ENCODE data around the gene SERAC1. TPM values are rescaled to one million over a fixed set of nuclear protein-coding genes. Genes with fewer than 3 reads are reported as not detected.

SERAC1 gene
- total RNA-seq, 3 donors from 2014 or later (not counting 1 experiment from before 2014, with no cell fraction given), result 2.1 to 3.0 (median 2.3) TPM

- intact Hi-C loops (cut with micrococcal nuclease), result no loop called here
- H3K9me3 Mint-ChIP-seq, result no peaks in the 10 kb centered on the region
These were observed 91.5 kb downstream of the SERAC1 start for GRCh38 chr6:158076548-158076947.

GRCh38 chr6:158073776-158074175 lies 94.3 kb downstream of the SERAC1 start:
- no peak overlapping the region for H3K4me3 ChIP-seq (ENCODE audit: low read length)
- H3K9me3 ChIP-seq (ENCODE audit: control insufficient read depth, insufficient read depth, low read length), result no peaks in the 10 kb centered on the region
- ATAC-seq (no peak), DNase-seq (no peak)
- H3K36me3 ChIP-seq (ENCODE audit: control insufficient read depth, insufficient read depth, low read length), result peaks cover 21% of the 10 kb centered on the region
- 91% methylated on average over 3 of the region's 3 CpGs for WGBS (ENCODE audit: insufficient coverage)
- Mint-ChIP-seq H3K4me3 (no peak overlapping the region), H3K36me3 (no peaks in the 10 kb centered on the region), H3K27me3 (ENCODE audit: low read depth in 2 of 2) (no peaks in the 10 kb centered on the region), H3K9me3 (no peaks in the 10 kb centered on the region), H3K27ac (no peak overlapping the region), H3K4me1 (peaks cover 11% of the 10 kb centered on the region in 2 donors)
- intact Hi-C loops (cut with micrococcal nuclease), result no loop called here
- H3K27ac ChIP-seq (ENCODE audit: low read length), result no peak overlapping the region
- no peaks in the 10 kb centered on the region for H3K27me3 ChIP-seq (ENCODE audit: control insufficient read depth, insufficient read depth, low read length)
- peaks cover 9% of the 10 kb centered on the region for H3K4me1 ChIP-seq (ENCODE audit: control insufficient read depth, insufficient read depth, low read length)
- no peak for TF ChIP-seq CTCF (IDR thresholded peaks at IDR 0.05)

More at GRCh38 chr6:158076548-158076947, 91.5 kb downstream of the SERAC1 start:
- Histone ChIP-seq H3K4me1 (ENCODE audit: control insufficient read depth, insufficient read depth, low read length) (peaks cover 6% of the 10 kb centered on the region), H3K36me3 (ENCODE audit: control insufficient read depth, insufficient read depth, low read length) (peaks cover 19% of the 10 kb centered on the region), H3K4me3 (ENCODE audit: low read length) (no peak overlapping the region), H3K27ac (ENCODE audit: low read length) (no peak overlapping the region), H3K9me3 (ENCODE audit: control insufficient read depth, insufficient read depth, low read length) (no peaks in the 10 kb centered on the region), H3K27me3 (ENCODE audit: control insufficient read depth, insufficient read depth, low read length) (no peaks in the 10 kb centered on the region)
- TF ChIP-seq CTCF (IDR thresholded peaks at IDR 0.05), result no peak
- 97% methylated on average over 18 of the region's 18 CpGs for WGBS (ENCODE audit: insufficient coverage)
- no peaks in the 10 kb centered on the region for H3K27me3 Mint-ChIP-seq (ENCODE audit: low read depth in 2 of 2)
- no peak for ATAC-seq
- peaks cover 5 to 6% of the 10 kb centered on the region in 2 donors for H3K4me1 Mint-ChIP-seq
- H3K27ac Mint-ChIP-seq, result peak overlapping the region in 1 of 2 donors; percentile 24
- H3K4me3 Mint-ChIP-seq, result no peak overlapping the region
- DNase-seq, result no peak
- H3K36me3 Mint-ChIP-seq, result no peaks in the 10 kb centered on the region

- no peaks in the 10 kb centered on the region for H3K36me3 Mint-ChIP-seq
- WGBS (ENCODE audit: insufficient coverage), result 27% methylated on average over 16 of the region's 16 CpGs
- Histone ChIP-seq H3K9me3 (ENCODE audit: control insufficient read depth, insufficient read depth, low read length) (no peaks in the 10 kb centered on the region), H3K27me3 (ENCODE audit: control insufficient read depth, insufficient read depth, low read length) (no peaks in the 10 kb centered on the region), H3K27ac (ENCODE audit: low read length) (no peak overlapping the region), H3K4me3 (ENCODE audit: low read length) (no peak overlapping the region), H3K4me1 (ENCODE audit: control insufficient read depth, insufficient read depth, low read length) (peaks cover 11% of the 10 kb centered on the region), H3K36me3 (ENCODE audit: control insufficient read depth, insufficient read depth, low read length) (peaks cover 9% of the 10 kb centered on the region)
- DNase-seq (peak; percentile 57 to 75), ATAC-seq (peak; percentile 75 to 86 (median 76))
- peaks cover 17 to 24% of the 10 kb centered on the region in 2 donors for H3K4me1 Mint-ChIP-seq
- TF ChIP-seq CTCF (IDR thresholded peaks at IDR 0.05), result peak; percentile 86
- H3K4me3 Mint-ChIP-seq, result no peak overlapping the region
- no peaks in the 10 kb centered on the region for H3K27me3 Mint-ChIP-seq (ENCODE audit: low read depth in 2 of 2)
- intact Hi-C loops (cut with micrococcal nuclease), result loop anchor here (1.0 kb wide), 3 partner anchors 46 to 316 kb away; partner anchors contain the start of gene SYNJ2
- no peaks in the 10 kb centered on the region for H3K9me3 Mint-ChIP-seq
- H3K27ac Mint-ChIP-seq, result peak overlapping the region in 1 of 2 donors; percentile 50
These were observed 95.9 kb downstream of the SERAC1 start for GRCh38 chr6:158072083-158072721.
